HG02852 (cell line): Measurements from ENCODE around the gene TNNT2.

Source experiments
- ATAC-seq: cut with Tn5 transposase; IDR thresholded peaks from one replicate; pipeline ENCODE4 v1.9.1; 2021; ENCODE audit warnings: mild to moderate bottlenecking, moderate library complexity; ENCODE audit not compliant: unreplicated experiment

Gene TNNT2

DNA sequence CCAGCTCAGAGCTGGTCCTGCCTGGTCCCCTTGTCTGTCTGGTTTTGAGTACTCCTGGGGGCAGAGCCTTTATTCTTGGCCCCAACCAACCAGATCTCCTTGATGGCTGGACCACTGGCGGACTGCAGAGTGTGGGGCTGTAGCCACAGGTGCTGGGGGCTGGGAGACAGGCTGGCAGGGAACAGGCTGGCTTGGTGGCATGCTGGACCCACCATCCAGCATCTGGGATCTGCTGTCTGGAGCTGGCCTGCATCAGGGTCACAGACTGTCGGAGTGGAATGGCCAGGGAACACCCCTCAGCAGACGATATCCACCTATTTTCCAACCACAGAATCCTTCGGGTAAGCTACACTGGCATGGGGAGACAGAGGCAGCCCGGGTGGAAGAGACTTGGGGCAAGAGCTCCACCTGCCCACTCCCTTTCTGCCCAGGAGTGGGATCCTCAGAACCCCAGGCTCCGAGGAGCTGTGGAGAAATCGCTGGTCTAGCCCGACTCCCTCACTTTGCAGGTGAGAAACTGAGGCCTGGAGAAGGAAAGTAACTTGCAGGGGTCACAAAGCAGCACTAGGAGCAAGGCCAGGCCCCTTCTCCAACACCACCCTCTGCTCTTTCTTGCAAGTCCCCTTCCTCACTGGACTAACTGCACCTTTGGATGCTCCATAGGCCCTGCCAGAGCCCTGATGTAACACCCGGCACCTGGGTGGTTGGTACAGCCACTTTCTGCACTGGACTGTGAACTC, 40.6 kb downstream of the TNNT2 start:
- no peak for ATAC-seq

DNA sequence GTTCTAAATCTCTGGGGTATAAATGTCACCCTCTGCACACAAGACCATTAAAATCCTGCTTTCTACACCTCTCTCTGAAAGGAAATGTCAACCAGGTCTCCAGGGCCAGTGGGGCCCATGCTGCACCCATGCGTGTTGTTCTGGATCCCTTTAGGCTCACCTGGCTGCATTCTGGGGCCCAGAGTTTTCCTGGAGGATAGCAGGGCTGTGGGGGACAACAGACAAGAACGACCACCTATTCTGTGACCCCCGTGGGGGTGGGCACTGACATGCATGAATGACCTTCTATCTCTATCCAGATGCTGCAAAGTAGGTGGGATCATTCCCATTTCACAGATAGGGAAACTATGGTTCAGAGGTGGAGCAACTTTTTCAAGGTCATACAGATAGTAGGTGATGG, 41.6 kb downstream of the TNNT2 start:
- ATAC-seq = no peak

DNA sequence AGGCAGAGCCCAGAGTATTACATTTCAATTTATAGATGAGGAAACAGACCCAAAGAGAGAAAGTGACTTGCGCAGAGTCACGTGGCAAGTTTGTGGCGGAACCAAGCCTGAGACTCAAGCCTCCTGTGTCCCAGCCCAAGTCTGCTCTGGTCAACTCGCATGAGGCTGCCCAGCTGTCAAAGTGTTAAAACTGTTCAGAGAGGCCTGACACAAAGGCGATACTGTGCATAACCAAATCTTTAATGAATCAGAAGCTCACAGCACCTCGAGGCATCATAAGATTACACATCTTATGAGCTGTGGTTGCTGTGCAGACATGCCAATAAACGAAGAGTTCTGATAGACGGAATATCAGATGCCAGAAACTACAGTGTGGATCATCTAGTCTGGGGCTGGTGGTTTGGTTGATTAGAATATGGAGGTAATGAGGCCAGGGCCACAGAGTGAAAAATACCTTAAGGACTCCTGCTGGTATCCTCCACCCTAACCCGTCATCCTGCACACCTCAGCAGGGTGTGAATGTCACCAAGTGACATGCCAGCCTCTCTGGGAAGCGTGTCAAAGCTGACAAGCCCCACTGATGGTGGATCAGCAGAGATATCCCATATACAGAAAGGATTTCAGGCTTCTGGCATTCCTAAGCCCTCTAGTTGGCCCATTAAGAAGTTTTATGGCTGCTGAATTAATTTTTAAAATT, 42.2 kb downstream of the TNNT2 start:
- no peak for ATAC-seq

DNA sequence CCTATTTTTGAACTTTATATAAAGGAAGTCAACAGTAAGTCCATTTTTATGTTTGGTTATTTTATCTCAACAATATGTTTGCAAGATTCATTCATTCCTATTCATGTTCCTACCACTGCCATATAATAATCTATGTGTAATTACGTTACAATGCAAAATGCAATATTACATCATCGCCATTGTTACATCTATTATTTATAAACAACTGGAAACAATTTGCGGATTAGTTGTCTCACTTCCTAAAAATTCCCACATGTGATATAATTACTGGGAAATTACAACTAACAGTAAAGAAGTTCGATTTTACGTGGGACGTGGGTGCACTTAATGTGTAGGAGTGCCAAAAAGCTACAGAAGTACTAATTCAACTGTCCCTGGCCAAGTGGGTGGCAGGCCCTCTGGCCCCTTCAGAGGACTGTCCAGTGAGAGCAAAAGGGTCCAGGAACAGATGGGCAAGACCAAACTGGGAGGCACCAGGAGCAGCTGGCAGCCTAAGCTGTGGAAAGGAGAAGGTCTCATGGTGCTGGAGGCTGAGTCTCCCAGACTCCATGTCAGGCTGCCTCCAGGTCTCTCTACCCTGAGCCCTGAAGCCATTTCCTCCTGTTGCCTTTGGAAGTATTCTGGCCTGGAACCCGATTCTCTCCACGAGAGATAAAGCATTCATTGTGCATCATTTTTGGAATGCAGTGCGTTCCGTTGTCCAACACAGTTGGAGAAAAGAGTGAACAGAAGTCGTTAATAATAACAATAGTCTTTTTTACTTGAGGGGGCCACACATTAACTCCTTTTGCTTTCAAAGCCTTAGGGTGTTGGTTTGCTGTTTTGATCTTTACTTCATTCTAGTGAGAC, 42.9 kb downstream of the TNNT2 start:
- ATAC-seq = no peak

DNA sequence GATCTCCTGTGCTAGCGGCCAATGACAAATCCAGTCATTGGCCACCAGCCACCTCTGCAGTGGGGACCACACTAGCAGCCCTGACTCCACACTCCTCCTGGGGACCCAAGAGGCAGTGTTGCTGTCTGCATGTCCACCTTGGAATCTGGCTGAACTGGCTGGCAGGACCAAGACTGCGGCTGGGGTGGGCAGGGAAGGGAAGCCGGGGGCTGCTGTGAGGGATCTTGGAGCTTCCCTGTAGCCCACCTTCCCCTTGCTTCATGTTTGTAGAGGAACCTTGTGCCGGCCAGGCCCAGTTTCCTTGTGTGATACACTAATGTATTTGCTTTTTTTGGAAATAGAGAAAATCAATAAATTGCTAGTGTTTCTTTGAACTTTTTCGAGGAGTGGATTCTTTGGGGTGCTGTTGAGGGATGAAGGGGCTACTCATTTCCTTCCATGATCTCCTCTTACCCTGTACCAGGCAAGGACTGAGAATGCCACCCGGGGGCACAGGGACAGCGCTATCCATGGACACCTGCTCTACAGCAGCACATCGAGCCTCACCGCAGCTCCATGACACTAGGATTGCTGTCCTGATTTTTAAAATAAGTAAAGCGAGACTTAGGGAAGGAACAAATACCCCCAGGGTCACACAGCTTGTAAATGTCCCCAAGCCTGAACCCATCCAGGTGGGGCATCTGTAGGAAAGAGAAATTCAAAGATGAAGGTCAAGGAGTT, 44.7 kb downstream of the TNNT2 start:
- no peak for ATAC-seq

DNA sequence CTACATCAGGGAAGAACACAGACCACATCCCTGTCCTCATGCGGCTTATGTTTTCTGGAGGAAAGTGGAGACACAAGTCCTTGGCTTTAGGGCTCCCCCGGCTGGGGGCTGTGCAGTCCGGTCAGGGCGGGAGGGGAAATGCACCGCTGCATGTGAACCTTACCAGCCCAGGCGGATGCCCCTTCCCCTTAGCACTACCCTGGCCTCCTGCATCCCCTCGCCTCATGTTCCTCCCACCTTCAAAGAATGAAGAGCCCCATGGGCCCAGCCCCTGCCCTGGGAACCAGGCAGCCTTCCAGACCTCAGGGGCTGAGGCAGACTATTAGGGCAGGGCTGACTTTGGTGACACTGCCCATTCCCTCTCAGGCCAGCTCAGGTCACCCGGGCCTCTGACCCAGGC, 45.5 kb downstream of the TNNT2 start:
- no peak for ATAC-seq

DNA sequence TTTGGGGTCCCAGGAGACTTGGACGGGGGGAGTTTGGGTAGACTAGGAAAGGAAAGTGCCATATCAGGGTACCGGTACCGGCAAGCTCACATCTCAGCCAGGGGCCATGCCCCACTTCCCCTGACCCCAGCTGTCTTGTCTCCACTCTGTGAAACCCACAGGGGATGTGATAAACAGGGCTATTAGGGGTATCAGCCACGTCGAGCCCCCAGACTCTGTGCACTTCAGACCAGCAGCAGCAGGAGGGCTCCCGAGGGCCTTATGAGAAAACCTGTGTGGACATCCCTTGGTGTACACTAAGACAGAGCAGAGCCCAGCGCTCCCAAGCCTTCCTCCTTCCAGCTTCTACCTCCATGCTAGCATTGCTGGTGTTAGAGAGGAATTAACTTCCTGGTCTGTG, 46.3 kb downstream of the TNNT2 start:
- ATAC-seq = no peak

DNA sequence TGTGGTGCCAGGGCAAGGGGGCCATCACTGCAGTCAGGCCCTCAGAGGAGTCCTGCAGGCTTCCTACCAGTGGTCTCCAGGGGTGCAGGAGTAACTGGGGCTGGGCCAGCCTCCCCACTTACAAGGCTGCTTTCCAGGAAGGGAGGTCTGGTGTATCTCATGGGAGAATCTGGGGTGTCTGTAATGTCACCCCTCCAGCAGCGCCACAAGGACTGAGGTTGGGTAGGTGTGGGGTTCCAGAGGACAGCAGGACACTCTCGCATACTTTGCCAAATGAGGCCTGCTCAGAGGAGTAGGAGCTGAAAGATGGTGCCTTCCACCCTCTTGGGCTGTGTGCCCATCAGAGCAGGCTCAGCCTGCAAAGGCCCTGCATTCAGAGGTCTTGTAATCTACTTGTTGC, 46.9 kb downstream of the TNNT2 start:
- ATAC-seq = no peak

DNA sequence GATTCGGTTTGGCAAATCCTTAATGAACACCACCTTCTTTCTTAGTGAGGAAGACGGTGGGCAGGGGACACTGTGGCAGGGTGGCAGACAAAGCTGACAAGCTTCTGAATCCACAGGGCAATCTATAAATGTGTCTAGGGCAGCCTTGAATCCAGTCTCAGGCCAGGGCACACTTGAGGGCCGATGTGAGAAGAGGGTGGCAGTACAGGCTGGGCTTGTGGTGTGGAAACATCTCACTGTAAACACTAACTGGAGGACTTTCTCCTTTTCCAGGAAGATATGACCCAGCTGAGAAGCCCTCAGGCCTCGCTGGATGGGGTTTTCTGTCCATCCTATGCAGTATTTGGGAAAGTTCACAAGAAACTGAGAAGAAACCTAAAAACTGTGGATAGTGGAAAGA, 47.7 kb downstream of the TNNT2 start:
- no peak for ATAC-seq

DNA sequence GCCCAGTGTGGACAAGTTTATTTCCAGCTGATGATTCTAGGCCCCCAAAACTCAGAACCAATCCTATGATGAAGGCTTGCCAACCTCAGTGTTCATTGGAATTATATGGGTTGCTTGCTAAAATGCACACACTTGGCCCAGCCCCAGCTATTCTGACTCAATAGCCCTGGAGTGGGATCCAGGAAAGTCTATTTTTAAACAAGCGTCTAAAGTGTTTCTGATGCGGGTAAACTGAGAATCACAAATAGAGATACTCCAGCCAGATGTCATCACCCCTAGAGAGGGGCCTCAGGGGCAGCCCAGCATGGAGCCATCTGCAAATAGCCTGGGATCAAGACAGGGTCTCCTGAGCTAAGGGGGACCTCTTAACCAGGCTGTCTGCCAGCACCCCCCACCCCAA, 48.2 kb downstream of the TNNT2 start:
- ATAC-seq = no peak

DNA sequence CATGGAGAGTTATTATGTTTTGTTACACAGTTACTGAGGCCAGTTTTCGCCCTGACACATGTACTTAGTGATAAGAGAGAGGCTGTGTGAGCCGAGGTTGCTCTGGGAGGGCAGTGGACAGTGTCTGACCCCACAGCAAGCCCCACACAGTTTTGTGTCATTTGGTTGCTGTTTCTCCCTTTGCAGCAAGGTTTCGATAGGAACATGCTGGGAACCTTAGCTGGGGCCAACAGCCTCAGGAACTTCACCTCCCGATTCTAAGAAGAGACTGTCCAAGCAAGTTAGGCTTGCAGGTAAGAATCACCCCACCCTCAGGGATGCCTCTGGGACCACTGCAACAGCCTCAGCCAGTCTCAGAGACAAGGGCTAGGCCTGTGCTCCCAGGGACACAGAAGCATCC, 48.9 kb downstream of the TNNT2 start:
- ATAC-seq = no peak

DNA sequence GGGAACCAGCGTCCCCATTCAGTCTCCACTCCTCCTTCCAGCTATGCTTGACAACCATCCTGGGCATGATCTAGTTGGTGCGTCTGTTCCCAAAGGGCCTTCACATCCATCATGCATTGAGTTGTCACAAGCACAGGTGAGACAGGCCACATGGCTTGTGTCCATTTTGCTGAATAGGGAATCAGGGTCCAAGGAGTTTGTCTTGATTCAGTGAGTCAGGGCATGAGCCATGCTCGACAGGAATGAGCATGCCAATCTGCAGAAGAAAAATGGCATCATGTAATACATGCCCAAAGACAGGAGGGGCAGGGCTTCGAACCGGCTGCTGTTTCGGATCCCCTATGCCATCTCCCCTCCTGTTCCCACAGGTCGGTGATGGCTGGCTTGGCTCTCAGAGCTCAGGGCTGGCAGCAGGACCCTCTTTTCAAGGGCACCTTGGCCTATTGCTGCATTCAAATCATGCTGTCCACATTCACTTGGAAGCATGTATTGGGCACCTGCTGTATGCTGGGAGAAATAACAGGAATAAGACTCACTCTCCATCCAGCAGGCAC, 49.7 kb downstream of the TNNT2 start:
- ATAC-seq = no peak

DNA sequence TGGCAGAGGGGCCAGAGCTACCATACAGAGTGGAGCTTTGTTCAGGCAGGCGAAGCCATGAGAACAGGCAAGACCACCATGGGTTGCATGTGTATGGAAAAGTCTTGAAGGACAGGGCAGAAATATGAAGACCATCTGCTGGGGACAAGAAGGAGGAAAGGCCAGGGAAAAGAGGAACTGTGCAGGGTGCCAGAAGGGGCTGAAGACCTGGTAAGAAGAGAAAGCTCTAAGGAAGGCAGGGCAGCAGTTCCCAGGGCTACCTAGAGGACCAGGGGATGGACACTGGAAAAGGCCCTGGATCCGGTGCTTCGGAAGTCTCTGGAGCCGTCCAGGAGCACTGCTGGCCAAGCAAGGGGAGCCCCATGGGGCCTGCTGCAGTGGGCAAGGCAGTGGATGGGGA, 50.8 kb downstream of the TNNT2 start:
- no peak for ATAC-seq

DNA sequence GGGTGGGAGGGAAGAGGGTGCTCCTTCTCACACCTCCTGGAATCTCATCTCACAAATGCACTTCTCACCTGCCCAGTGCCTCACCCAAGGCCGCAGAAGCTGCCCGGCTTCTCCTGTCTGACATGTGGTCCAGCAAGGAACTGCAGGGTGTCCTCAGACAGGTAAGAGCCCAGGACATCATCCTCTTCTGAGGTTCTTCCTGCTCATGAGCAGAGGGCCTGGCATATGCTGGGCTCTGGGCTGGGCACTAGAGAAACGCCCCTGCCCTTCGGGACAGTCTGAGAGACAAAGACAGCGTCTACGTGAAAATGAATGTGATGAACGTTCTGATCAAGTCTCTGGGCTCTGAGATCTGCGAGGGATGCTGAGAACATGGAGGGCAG, 51.8 kb downstream of the TNNT2 start:
- no peak for ATAC-seq

DNA sequence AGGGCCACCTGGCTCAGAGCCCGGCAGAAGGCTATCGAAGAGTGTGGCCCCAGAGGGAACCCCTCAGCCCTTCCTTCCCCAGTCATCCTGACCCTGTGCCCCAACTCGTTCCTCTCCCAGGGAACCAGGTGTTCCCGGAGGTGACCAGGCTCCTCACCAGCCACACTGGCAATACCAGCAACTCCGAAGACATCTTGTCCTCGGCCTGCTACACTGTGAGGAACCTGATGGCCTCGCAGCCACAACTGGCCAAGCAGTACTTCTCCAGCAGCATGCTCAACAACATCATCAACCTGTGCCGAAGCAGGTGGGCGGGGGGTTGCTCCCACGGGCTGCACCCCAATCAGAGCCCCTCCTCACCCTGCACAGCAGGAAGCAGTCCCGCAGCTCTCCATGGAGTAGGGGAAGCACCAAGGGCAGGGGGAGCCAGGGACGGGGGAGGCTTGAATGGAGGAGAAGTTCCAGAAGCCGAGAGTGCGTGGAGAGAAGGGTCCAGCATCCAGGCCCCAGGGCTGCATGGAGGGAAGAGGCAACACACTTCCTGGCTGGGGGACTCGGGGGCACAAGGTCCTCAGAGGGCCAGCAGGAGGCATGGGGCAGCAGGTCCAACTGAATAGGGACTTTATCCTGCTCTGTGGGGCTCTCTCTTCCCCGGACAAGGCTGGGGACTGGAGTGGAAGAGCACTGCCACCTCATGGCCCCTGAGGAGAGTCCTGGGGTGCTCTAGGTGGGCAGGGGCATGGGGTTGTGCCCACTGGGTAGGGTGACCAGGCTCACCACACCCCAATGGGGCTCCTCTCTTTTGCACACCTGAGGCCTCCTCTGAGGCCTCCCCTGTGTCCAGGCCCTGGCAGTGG, 52.4 kb downstream of the TNNT2 start:
- no peak for ATAC-seq

DNA sequence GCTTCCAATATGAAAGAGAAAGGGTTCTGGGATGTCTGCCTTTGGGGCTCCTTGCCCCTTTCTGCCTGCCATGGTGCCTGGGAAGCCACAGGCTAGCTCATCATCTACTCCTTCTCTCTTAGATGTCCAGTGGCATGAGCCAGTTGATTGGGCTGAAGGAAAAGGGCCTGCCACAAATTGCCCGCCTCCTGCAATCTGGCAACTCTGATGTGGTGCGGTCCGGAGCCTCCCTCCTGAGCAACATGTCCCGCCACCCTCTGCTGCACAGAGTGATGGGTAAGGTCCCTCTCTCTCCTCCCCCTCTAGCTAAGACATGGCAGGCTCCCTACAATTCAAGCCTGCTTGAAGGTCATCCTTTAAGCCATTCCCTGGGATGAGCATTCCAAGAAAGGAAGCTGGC, 53.2 kb downstream of the TNNT2 start:
- ATAC-seq = no peak

DNA sequence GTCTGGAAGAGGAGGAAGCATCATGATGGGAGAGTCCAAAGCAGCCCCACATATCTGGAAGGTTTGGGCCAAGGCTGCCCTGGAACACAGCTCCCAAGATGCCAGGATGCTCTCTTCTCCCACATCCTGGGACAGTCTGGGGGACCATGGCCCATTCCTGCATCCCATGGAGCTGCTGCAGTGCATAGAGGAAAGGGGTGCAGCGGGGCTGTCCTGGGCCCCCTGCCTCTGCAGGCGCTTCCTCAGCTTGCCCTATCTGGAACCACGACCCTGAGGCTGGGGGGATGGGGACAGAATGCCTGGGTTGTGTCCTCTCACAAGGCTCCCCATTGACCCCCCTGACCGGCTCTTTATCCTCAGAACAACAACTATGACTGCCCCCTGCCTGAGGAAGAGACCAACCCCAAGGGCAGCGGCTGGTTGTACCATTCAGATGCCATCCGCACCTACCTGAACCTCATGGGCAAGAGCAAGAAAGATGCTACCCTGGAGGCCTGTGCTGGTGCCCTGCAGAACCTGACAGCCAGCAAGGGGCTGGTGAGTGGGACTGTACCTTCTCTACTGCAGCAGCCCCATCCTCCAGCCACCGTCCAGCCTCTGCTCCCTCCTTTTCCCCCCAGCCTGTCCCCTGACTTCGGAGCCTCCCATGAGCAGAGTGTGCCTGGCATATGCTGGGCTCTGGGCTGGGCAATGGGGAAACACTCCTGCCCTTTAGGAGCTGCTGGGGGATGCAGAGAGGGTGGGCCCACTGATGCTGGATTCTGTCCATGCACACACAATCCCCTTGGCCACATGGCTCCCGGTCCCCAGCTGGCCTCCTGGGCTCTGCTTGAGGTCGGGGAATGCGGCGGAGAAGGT, 54.6 kb downstream of the TNNT2 start:
- ATAC-seq = no peak

DNA sequence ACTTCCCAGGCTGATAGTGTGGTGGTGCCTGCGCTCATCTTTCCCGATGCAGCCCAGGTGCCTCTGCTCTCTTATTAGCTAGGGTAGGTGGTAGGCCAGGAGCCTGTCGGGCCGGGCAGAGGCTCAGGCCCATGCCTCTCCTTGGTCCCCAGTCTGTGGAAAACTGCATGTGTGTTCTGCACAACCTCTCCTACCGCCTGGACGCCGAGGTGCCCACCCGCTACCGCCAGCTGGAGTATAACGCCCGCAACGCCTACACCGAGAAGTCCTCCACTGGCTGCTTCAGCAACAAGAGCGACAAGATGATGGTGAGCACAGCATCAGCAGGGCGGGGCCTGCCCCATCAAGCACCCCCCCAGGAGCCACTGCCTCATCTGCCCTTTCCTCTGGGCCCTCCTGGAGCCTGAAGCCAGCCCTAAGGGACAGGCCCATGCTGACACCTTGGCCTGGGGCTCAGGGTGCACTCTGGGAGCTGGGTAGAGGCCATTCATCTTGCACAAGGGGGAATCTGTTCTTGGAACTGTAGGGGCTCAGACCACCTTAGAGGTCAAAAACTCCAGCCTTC, 55.6 kb downstream of the TNNT2 start:
- no peak for ATAC-seq
